Mucosa of descending colon (tissue), 3 donors: ENCODE results near the gene FAAP100. TPM values are rescaled to one million over a fixed set of nuclear protein-coding genes. Genes with fewer than 3 reads are reported as not detected.

Source experiments
- ATAC-seq: fragments of 200-7000 bp; cut with Tn5 transposase; one replicate; pipeline ENCODE4 v1.9.1; 2020; ENCODE audit warnings: mild to moderate bottlenecking, moderate library complexity
- DNase-seq, 3 donors: peaks; one replicate each; pipeline ENCODE4 v3.0.0-alpha.2; 2020
- H3K36me3 ChIP-seq: fragments of 200-600 bp; one replicate; pipeline ENCODE4 v1.8.0; 2021; ENCODE audit warnings: low read depth, mild to moderate bottlenecking
- H3K4me1 ChIP-seq: fragments of 200-600 bp; one replicate; pipeline ENCODE4 v1.8.0; 2021; ENCODE audit warnings: low read depth, mild to moderate bottlenecking
- H3K4me3 ChIP-seq: fragments of 200-600 bp; one replicate; pipeline ENCODE4 v1.8.0; 2021; ENCODE audit warnings: mild to moderate bottlenecking
- H3K9me3 ChIP-seq: fragments of 200-600 bp; one replicate; pipeline ENCODE4 v1.8.0; 2021; ENCODE audit warnings: mild to moderate bottlenecking
- intact Hi-C, 2 donors: fragments of 100-400 bp; cut with DNase I in 1 of 2; cut with micrococcal nuclease in 1 of 2; formaldehyde crosslinking; loops; one replicate each; pipeline versions ENCODE4 v1.11.0 to v1.11.1; 2022; cut with DNase I, micrococcal nuclease
- total RNA-seq, 3 donors: library from RNA; stranded (reverse); fragmentation: NEBNext Ultra II Directional in 2 of 3; extraction: Animal tissue kit (Norgen Biotek cat#: 25700) in 2 of 3; gene quantifications; one replicate each; pipeline versions ENCODE4 v1.2.1 to v1.2.4, GENCODE V29; 2021 to 2023
- TF ChIP-seq, protein P1 (sequence below): fragments of 200-600 bp; IDR thresholded peaks from one replicate; pipeline ENCODE4 v1.8.0; 2022; ENCODE audit warnings: antibody characterized with exemption, mild to moderate bottlenecking
- donor health status: DM: no; HTN: no; CAD: no; lungs with moderate emphysema.
- donor health status: DM: no; HTN: no; CAD: no.
- donor health status: DM: no; HTN: yes; CAD: no.

The FAAP100 gene
- total RNA-seq, 3 donors from 2014 or later, result 23.2 to 28.9 (median 25.0) TPM

DNA sequence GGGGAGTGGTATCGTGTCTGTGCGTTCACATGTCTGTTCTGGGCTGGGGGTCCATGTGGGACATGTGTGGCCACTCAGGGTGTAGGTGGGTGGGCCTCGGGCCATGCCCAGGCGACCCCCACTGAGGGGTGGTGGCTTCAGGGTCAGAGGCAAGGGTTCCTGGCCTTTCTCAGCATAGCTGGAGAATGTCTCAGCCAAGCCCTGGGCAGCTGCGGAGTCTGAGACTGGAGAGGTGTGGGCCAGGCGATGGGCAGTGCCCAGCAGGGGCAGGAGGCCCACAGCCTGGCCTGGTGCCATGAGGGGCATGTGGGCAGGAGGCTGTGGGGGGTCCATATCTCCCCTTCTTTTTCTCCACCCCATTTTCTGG lies 22.7 kb downstream of the FAAP100 start:
- no peak overlapping the region for H3K4me3 ChIP-seq
- no peaks in the 10 kb centered on the region for H3K36me3 ChIP-seq
- H3K9me3 ChIP-seq, result no peaks in the 10 kb centered on the region
- ATAC-seq (no peak), DNase-seq (no peak)
- TF ChIP-seq, protein P1, sequence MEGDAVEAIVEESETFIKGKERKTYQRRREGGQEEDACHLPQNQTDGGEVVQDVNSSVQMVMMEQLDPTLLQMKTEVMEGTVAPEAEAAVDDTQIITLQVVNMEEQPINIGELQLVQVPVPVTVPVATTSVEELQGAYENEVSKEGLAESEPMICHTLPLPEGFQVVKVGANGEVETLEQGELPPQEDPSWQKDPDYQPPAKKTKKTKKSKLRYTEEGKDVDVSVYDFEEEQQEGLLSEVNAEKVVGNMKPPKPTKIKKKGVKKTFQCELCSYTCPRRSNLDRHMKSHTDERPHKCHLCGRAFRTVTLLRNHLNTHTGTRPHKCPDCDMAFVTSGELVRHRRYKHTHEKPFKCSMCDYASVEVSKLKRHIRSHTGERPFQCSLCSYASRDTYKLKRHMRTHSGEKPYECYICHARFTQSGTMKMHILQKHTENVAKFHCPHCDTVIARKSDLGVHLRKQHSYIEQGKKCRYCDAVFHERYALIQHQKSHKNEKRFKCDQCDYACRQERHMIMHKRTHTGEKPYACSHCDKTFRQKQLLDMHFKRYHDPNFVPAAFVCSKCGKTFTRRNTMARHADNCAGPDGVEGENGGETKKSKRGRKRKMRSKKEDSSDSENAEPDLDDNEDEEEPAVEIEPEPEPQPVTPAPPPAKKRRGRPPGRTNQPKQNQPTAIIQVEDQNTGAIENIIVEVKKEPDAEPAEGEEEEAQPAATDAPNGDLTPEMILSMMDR, result no peak
- peaks cover 14% of the 10 kb centered on the region for H3K4me1 ChIP-seq
- intact Hi-C loops, result no loop called here

DNA sequence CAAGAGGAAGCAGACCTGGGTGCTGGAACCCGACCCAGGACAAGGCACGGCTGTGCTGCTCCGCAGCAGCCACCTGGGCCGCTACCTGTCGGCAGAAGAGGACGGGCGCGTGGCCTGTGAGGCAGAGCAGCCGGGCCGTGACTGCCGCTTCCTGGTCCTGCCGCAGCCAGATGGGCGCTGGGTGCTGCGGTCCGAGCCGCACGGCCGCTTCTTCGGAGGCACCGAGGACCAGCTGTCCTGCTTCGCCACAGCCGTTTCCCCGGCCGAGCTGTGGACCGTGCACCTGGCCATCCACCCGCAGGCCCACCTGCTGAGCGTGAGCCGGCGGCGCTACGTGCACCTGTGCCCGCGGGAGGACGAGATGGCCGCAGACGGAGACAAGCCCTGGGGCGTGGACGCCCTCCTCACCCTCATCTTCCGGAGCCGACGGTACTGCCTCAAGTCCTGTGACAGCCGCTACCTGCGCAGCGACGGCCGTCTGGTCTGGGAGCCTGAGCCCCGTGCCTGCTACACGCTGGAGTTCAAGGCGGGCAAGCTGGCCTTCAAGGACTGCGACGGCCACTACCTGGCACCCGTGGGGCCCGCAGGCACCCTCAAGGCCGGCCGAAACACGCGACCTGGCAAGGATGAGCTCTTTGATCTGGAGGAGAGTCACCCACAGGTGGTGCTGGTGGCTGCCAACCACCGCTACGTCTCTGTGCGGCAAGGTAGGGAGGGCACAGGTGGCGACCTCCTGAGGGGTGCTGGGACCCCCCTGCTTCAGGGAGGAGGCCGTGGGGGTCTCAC lies 23.3 kb downstream of the FAAP100 start:
- peaks cover 14% of the 10 kb centered on the region for H3K4me1 ChIP-seq
- no peaks in the 10 kb centered on the region for H3K36me3 ChIP-seq
- TF ChIP-seq, protein P1, result no peak
- H3K9me3 ChIP-seq, result no peaks in the 10 kb centered on the region
- intact Hi-C loops, result no loop called here
- DNase-seq, result no peak
- no peak overlapping the region for H3K4me3 ChIP-seq
- peak; percentile 66 for ATAC-seq

DNA sequence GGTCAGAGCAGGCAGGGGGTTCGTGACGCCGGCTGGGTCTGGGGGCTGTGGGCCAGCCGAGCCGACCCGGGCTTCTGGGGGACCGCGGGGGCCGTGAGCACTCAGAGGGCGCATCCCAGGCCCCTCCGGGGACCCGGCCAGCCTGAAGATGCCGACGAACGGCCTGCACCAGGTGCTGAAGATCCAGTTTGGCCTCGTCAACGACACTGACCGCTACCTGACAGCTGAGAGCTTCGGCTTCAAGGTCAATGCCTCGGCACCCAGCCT lies 23.8 kb downstream of the FAAP100 start:
- intact Hi-C loops, result no loop called here
- ATAC-seq (no peak), DNase-seq (peak in 1 of 3 donors; percentile 43)
- Histone ChIP-seq H3K36me3 (no peaks in the 10 kb centered on the region), H3K4me1 (peaks cover 14% of the 10 kb centered on the region), H3K4me3 (no peak overlapping the region), H3K9me3 (no peaks in the 10 kb centered on the region)
- TF ChIP-seq, protein P1, result no peak

DNA sequence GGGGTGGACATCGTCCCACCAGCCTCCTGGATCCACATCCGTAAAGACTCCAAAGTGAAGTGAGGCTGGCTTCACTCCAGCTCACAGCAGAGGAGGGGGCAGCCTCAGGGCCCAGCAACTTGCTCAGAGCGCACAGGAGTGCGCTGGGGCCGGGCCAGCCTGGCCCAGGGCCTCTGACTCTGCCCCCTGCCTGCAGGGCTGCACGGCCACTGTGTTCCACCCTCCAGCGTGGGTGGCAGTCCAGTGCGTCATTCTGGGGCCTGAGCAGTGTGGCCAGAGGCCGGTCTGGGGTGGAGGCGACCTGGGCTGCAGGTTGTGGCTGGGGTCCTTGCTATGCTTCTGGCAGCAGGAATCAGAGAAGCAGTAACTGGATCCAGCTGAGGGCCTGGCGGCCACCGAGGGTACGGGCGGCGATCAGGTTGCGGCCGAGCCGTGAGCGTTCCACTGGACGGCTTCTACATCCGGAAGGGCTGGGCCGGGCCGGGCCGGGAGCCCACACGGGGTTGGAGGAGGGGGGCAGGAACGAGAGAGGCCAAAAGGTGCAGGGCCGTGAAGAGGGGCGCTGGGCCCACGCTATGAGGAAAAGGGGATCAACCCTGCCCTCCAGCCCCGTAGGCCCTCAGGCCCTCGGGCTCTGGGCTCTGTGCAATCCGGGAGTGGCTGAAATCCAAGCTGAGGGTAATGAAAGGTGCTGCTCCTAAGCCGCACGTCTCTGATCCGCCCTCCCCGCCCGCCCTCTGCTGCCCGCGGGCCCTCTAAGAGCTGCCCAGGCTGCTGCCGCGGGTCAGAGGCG lies 24.4 kb downstream of the FAAP100 start, which contains the start of gene FSCN2:
Gene FSCN2 (plus strand): TSS at position 787 of the 793 bp plus-strand sequence. CDS start 155 bp downstream, outside the sequence.
- ATAC-seq (peak; percentile 62), DNase-seq (no peak)
- intact Hi-C loops, result no loop called here
- H3K36me3 ChIP-seq, result no peaks in the 10 kb centered on the region
- H3K4me1 ChIP-seq, result peaks cover 14% of the 10 kb centered on the region
- no peaks in the 10 kb centered on the region for H3K9me3 ChIP-seq
- H3K4me3 ChIP-seq, result no peak within 1 kb of the TSS
- TF ChIP-seq, protein P1, result no peak

DNA sequence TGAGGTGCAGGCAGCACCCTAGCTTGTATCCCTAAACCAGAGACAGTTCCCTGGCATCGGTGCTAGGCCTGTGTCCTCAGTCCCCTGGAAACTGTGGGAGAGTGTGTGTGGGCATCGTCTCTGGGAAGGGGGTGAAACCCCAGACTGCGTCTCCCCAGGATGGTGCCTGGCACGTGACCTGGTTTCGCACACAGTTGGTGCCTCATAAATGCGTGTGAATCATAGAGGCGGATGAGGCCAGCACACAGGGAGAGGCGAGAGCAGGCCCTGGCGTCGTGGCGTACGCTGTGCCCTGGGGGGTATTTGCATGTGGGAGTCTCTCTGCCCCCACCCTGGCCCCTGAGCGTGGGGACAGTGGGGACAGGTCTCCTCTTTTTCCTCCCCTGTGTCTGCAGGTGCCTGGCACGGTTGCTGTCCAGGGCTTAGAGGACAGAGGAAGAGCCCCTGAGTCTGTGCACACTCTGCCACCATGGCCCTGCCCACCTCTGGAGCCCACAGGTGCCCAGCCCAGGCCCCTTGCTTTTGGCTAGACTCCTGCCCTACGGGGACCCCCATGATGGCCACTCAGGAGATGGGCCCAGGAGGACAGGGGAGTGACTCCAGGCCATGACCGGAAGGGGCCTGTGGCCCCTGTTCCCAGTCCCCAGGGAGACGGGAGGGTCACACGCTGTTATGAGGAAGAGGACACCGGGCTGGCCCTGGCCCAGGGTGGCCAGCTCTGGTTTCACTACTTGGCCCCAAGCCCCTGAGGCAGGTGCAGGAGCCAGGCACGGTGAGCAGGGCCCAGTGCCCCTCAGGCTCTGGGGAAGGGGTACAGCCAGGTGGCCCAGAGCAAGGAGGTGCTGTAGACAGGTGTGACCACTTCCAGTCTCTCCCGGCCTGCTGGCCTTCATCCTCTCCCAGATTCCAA lies 25.2 kb downstream of the FAAP100 start:
- Histone ChIP-seq H3K4me3 (no peak overlapping the region), H3K4me1 (peaks cover 14% of the 10 kb centered on the region), H3K36me3 (no peaks in the 10 kb centered on the region), H3K9me3 (no peaks in the 10 kb centered on the region)
- intact Hi-C loops, result no loop called here
- TF ChIP-seq, protein P1, result no peak
- ATAC-seq, result no peak
- DNase-seq, result no peak
